ENCODE data around the gene CDH2.

CDH2 gene

DNA sequence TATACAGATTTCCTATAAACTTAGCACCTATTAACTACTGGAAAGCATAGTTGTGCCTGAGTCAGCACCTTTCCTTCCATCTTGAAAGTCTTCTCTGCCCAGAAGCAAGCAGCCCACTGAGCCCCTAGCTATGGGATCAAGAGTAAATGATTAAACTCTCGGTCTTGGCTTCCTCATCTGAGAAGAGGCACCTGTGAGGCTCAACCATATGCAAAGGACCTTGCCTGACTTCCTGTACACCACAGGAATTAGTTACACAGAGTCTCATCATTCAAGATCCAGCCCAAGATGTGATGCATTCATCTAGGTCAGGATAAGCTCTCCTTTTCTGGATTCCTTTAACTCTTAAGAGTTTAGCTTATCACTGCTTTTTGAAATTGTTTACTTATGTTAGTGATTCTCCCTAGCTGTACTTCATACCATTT, 96.0 kb downstream of the CDH2 start:
- DNase-seq, result no peak

DNA sequence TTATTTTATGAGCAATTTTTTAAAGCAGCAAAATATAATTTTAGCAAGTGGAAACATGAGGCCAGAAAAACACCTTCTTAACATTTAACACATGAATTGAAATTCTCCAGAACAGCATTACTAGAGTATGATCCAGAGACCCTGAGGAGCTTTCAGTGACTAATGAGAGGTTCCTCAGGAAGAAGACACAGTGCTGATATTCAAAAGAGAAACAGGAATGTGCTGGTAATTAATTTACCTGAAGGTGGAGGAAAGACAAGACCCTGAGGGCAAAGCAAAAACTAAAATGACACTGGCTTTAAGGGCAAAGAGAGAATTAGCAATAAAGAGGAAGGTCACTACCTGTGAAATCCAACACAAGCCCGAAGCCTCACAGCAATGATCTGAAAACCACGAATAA, 97.0 kb downstream of the CDH2 start:
- no peak for DNase-seq

DNA sequence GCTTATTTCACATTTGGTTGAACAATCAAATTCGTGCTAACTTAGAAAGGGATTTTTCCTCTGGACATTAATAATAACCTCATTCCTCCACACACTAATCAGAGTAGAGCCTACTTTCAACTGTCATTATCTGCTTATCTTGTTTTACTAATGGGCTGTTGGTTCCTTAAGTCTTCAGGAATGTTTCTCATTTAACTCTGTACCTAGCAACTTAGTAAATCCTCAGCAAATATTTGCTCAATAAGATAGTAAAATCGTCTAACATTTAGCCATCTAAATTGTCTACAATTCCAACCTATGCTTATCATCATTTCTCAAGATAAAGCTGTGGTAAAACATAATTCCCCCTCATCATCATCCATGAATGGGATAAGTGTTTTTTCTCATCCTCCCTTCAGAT, 98.1 kb downstream of the CDH2 start:
- no peak for DNase-seq

DNA sequence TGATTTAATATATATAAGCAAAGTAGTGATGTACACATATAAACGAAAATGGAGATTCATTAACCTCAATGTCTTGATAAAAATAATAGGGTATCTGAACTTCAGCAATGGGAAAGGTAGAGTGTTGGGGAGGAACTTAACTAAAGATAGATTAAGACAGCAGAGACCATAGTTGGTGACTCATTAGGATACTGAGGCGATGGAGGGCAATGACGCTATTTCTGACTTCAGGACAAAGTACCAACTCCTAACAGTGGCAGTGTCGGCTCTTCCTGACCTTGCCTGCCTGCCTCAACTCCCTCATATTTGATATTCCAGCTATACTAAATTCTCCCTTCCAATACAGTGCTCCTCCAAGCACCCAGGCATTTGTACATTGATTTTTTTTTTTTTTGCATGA, 98.6 kb downstream of the CDH2 start:
- DNase-seq, result no peak

DNA sequence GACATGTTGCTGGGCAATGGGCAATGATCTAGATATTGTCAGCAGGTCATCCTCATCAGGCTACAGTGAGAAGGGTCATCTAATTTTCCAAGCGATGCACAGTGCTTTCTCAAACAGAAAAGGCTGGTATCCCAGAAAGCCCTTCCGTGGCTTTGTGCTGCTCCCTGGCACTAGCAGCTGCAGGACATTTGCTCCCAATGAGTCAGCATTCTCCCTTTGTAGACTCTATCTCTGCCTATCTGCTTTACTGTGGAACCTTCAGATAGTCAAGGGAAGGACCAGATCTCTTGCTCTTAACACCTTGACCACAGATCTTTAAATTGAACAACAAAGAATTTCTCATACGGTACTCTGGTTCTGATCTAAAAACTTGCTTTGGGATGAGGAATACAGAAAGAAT, 101.4 kb downstream of the CDH2 start:
- no peak for DNase-seq

DNA sequence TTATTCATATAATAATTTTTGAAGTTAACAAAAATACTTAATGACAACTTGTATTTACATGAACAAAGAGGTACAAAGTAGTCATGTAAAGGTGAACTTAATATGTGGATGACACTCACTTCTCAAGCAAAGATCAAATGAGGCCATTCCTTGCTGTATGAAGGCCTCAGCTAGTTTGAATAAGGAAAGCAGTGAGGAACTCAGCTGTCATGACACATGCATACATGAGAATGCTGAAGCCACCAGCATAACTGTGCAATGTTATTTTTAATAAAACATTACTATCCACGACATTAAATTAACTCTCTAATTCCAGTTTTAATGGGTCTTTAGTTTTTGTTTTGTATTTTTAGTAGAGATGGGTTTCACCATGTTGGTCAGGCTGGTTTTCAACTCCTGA, 102.9 kb downstream of the CDH2 start:
- DNase-seq, result no peak

DNA sequence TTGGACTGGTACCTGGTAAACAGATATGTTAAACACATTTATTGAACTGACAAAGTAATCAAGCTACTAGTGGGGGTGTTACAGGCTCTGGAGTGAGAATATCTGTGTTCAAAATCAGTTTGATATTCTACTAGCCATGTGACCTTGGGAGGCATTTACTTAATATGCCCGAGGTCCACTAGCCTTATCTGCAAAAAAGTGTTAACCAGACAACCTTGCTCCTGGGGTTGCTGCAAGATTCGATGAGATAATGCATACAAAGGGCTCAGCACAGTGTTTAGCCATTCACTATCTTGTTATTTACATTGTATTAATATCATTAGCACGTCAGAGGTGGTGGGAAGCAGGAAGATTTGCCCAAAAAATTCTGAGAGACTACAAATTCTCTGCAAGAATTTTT, 103.3 kb downstream of the CDH2 start:
- no peak for DNase-seq

DNA sequence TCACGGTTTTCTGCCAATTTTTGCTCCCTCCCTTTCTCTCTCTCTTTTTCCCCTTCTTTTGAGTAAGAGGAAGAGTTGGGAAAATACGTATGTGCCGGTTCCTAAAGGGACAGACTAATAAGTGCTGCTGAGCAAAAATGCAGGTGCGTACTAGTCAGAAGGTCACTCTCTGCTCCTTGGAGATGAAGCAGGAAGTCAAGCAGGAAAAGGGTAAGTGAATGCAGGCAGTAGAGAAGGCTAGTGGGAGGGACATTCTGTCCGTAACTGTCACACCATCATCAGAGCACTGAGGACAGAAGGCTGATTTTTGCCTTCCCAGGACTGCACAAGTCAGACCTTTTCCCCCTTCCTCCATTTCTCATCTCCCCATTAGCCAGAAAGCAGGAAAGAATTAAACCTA, 105.7 kb downstream of the CDH2 start:
- no peak for DNase-seq

DNA sequence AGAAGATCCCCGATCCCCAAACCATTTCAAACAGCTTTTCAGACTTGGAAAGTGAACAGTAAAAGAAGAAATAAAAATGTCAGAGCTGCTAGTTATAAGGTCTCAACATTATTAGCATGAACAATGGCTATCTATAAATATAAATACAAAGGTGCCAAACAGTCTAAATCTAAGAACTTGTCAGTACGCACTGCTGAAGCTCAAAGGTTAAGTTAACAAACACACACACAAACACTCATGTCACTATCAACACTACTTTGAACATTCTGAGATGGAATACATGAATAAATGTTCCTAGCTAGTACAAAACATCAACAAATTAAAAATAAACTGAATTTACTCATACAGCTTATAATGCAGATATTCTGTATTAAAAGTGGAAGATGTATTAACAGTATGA, 108.7 kb downstream of the CDH2 start:
- no peak for DNase-seq

DNA sequence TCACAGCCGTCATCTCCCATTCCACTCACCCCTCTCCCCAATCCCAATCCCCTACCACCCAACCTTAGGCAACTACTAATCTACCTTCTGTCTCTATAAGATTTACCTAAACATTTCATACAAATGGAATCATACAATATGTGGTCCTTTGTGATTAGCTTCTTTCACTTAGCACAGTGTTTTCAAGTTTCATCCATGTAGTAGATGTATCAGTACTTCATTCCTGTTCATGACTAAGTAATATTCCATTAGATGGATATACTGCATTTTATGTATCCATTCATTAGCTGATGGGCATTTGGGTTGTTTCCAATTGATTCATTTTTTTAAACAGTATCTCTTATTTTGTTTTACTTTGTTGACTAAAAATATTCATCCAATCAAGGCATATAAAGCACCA, 109.6 kb downstream of the CDH2 start:
- no peak for DNase-seq

DNA sequence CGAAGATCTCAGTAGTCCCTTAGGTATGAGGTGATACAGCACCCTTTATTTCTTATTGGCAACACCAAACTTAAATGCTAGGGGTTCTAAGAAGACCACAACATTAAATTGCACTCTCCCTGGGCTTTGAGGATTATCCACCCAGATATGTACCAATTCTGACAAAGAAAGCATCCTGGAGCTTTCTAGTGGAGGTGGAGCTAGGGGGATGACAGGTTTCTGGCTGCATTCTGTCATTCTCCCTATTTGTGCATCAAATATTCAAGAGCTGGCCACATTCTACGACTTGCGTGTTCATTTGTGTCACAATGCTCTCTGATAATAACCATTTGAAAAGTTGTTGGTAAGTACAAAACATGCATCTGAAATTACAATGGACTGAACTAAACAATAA, 111.1 kb downstream of the CDH2 start:
- no peak for DNase-seq

DNA sequence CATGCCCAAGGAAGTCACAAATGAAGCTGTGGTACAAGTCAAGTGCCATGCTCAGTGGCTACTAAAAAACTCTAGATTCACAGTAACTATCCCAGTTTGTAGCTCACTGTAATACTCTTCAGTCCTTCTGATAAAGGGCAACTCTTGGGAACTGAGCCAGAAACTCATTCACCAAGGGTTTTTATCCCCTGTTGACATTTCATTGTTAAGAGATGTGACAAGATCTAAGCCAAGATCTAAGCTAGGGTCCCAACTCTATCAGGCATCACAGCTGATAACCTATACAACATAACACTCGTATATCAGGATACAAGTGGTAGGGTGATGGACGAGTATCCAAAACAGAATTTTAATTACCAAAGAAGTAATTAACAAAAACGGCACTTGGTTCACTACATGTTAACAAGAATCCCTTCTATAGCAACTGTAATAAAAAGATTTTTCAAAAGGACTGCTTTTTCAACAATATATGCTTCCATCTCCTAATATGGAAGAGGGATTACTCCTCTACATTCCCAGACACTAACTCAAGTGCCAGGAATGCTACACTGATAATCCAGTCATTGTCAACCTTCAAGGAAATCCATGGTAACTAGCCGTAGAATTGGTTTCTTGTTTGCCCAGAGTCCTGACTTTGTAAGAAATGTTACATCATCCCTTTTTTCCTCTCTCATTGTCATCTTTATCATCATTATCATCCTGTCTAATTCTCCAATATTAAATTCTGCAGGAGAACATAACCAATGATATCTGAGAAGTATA, 111.7 kb downstream of the CDH2 start:
- DNase-seq, result no peak

DNA sequence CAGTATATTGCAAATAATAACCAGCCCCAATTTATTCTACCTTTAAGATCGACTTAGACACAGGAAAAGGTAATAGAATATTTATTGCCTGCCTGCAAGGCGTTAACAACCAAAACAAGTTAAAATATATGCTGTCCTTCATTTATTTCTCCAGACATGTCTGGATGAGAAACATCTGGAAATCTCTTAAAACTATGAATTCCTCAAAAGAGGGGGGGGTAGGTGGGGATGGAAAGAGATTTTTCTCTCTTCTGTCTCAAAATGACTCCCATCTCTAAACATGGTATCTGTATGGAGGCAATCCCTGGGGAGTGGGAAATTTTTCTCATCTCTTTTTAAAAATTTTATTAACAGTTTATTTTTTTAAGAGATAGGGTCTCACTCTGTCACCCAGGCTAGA, 113.0 kb downstream of the CDH2 start:
- DNase-seq, result no peak

DNA sequence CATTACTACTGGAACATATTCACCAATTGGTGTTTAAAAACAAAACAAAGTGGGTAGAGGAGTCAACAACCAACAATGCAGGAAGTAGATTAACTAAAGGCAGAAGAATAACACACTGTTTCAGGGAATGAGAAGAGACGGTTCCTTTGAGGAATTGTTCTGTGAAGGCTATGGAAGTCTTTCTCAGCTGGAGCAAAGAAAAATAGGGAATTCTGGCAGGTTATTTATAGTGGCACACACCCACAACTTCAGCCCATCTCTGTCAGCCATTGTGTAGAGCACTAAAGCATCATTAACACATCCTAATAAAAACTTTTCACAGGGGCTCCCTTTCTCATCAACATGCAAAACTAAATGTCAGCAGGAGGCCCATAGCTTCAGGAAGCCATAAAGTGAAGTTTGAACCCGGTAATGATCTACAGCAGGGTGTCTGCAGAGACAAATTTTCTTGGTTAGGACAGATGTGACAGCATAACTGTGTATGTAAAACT, 113.6 kb downstream of the CDH2 start:
- DNase-seq, result no peak

DNA sequence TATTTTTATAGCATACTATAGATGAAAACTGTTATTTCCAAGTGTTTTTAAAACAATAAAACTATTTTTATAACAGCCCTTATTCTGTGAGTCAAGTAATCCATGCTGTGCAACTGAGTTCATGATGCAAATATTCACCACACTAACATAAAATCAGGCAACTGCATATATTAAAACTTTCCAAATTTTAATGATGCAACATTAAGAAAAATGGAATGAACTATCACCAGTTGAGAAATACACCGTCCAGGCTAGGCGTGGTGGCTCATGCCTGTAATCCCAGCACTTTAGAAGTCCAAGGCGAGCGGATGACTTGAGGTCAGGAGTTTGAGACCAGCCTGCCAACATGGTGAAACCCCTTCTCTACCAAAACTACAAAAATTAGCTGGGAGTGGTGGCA, 114.5 kb downstream of the CDH2 start:
- DNase-seq, result no peak

DNA sequence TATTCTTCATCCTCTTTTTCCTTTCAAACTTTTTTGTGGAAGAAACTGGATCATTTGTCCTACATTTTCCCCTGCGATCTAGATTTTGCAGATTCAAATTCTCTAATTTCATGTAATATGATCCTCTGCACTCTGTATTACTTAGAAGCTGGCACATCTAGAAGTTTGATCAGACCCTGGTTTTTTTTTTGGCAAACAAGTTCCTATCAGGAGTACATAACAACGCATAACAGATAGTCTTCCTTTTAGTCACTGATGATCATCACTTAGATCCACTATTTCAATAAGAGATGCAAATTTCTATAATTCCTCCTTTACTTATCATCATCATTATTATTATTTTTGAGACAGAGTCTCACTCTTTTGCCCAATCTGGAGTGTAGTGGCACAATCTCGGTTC, 117.1 kb downstream of the CDH2 start:
- no peak for DNase-seq

DNA sequence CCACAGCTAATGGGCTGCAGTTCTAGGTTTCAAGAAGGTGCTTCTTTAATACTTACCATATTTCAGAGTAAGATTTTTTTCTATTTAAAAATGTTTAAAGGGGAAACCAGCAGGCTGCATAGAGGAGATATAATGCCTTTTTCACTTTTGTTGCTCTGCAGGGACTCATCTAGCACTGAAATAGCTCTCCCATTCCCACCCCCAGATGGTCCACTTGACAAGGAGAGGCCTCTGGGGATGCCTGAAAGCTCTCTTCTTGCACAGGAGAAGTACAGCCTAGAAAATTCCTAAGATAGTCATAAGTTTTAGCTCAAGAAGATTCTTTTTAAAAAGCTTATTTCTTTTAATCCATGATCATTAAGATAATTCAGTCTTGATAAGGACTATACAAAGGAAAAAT, 126.4 kb downstream of the CDH2 start:
- no peak for DNase-seq

DNA sequence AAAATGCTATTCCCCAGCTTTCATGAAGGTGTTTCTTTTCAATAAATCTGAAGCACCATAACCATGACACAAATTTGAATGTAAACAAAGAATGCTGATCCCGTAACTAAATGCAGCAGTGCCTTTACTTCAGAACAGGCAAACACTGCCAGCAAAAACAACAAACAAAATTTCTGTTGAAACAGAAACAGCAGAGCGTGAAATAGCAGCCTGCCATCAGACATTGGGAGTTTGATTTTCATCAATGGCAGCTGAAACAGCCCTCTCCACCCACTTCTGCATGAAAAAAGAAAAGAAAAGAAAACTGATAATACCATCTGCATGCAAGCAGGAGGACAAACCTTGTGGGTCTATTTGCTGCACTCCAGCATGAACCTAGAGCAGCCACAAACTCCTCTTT, 128.3 kb downstream of the CDH2 start:
- DNase-seq, result no peak

DNA sequence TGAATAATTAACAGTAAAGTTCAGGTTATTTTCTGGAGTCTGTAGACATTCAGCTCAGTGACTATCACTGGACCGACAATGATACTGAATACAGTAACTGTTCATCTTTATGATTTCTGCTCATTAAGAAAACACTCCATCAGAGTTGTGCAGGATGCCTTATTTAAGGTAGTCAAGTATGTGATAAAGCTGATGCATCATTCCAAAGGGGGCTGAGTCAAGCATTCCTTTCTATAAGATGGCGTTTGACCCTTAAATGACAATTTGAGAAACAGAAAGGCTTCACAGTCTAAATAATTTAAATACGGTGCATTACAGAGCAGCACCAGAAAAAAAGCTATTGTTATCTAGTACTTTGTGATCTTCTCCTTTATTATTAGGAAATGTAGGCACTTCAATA, 131.1 kb downstream of the CDH2 start:
- no peak for DNase-seq

DNA sequence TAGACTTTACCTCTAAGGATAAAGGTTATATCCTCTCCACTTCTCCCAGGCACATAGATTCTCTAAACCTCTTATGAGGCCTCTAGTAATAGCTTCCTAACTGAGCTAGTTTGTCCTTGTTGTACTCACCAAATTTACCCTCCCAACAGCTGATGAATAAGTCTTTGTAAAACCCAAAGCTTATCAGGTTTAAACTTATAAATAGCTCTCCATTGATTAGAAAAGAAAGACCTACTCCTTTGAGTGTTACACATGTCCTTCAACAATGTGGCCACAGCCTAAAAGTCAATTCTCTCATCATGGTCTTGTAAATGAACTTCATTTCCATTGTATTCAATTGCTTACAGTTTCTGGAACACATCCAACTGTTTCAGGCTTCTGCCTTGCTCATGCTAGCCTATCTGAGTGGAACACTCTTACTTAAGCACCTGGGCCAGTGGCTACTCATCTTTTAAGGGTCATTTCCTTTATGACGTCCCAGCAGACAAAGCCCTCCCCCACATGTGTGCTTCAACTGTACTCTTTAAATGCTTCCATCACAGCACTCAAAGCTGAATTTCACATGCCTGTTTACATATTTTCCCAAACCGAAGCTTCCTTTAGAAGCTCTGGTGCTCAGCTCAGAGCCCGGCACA, 131.6 kb downstream of the CDH2 start:
- no peak for DNase-seq

DNA sequence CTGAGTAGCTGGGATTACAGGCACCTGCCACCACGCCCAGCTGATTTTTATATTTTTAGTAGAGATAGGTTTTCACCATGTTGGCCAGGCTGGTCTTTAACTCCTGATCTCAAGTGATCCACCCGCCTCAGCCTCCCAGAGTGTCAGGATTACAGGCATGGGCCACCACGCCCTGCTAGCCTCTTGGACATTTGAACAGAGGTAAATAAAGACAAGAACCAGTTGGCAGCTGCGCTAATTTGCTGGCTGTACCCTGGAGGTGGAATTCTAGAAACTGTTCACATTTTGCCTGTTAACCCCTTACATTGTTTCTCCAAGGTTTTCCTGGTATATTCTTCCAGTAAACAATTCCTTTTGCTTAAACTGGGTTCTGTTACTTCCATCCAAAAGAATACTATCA, 132.9 kb downstream of the CDH2 start:
- DNase-seq, result no peak

DNA sequence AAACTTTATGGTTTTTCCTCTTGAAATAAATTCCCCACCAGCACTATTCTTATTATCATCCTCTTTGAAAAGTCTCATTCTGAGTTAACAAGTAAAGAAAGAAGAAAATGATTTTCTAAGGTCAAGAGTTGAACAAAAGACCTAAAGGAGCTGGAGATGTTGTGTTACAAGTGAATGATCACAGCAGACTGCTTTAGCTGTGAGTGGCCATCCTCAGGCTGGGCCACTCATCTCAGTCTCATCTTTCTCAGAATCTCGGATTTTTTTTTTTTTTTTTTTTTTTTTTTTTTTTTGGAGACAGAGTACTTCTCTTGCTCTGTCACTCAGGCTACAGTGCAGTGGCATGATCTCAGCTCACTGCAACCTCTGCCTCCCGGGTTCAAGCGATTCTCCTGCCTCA, 133.3 kb downstream of the CDH2 start:
- no peak for DNase-seq

DNA sequence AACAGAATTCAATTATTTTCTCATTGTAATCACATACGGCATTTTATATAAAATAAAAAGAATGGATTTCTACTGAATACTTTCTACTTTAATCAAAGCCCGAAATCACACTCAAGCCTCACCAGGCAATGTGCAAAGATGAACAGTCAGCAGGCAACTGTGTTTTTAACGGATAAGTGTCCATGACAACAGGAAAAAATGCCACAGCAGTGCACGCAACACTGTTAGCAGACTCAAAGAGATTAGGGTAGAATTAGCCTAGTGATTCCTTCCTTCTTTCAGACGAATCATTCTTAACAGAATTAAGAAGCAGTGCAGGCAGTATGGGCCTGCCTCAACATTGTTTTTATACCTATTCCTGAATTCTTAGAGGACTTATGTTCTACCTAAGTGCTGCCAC, 135.6 kb downstream of the CDH2 start:
- DNase-seq, result no peak

DNA sequence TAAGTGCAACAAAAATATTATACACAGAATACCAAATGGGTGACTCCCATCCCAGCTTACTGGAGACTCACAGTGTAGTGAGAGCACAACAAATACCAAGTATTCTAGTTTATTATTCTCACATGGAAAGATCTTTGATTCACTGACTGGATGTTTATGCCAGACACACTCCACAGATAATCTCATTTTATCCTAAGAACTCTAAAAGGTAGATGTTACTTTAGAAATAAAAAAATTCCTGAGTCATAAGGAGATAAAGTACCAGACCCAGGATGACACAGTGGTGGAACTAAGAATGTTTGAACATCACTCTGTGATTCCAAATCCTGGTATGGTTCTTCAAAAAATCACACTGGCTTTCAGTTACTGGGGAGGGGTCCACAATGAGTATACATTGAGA, 136.2 kb downstream of the CDH2 start:
- DNase-seq, result no peak

DNA sequence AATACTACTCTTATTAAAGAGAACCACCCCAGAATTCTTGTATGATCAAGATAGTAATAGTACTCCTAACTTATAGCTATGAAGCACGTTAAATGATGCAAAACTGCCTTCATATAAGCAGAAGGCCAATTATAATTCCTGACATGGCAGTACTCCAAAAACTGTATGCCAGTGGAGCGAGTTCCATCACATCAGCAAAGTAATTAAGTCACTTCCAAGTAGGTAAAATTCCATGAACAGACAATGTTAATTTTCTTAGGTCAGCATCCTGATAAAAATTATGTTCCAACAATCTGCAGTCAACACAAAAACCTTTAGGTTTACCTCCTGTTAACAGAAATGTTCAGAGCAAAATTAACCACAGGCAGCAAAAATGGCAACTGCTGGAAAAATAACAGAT, 136.7 kb downstream of the CDH2 start:
- no peak for DNase-seq
